Psoas muscle (tissue), 8 donors: ENCODE measurements around the gene PTPRQ. TPM values are rescaled to one million over a fixed set of nuclear protein-coding genes. Genes with fewer than 3 reads are reported as not detected.

Source experiments
- ATAC-seq, 4 donors: fragments of 200-7000 bp; cut with Tn5 transposase; one replicate each; pipeline ENCODE4 v1.9.1; 2020; ENCODE audit warnings: moderate library complexity in 3 of 4, mild to moderate bottlenecking in 2 of 4
- DNase-seq, 2 donors: peaks; one replicate each; pipeline ENCODE4 v3.0.0-alpha.2; 2020
- H3K27ac ChIP-seq: fragments of 200-600 bp; one replicate; pipeline ENCODE4 v1.8.0; 2022
- H3K27me3 ChIP-seq, 3 donors: fragments of 200-600 bp in 1 of 3; one replicate each; pipeline versions ENCODE4 v1.6.1 to v1.8.0; 2013 to 2022; ENCODE audit warnings: low read length in 2 of 3, mild to moderate bottlenecking in 2 of 3, moderate library complexity in 1 of 3; ENCODE audit not compliant: insufficient read depth in 3 of 3
- H3K36me3 ChIP-seq, 2 donors: fragments of 200-600 bp in 1 of 2; one replicate each; pipeline versions ENCODE4 v1.6.1 to v1.8.0; 2013 to 2022; ENCODE audit warnings: low read depth in 1 of 2, mild to moderate bottlenecking in 1 of 2, moderate library complexity in 1 of 2; ENCODE audit not compliant: insufficient read depth in 1 of 2
- H3K4me1 ChIP-seq: fragments of 200-600 bp; one replicate; pipeline ENCODE4 v1.8.0; 2022
- H3K4me3 ChIP-seq: fragments of 200-600 bp; one replicate; pipeline ENCODE4 v1.8.0; 2022; ENCODE audit warnings: mild to moderate bottlenecking
- H3K9me3 ChIP-seq: fragments of 200-600 bp; one replicate; pipeline ENCODE4 v1.8.0; 2022
- CTCF ChIP-seq: fragments of 200-600 bp; IDR thresholded peaks from one replicate; pipeline ENCODE4 v1.8.0; 2022; ENCODE audit warnings: antibody characterized with exemption
- WGBS, 3 donors: extraction: QIAGEN DNeasy Blood & Tissue Kit; methylation state at CpG; one replicate each; pipeline versions ENCODE4 v1.1.6 to v1.1.7; 2013; 5-methylcytosine and 5-hydroxymethylcytosine counted together
- intact Hi-C, 2 donors: fragments of 100-400 bp; cut with DNase I; formaldehyde crosslinking; loops; one replicate each; pipeline versions ENCODE4 v1.11.0 to v1.14.2; 2022
- polyA plus RNA-seq, 3 donors: library from polyadenylated mRNA; stranded (reverse); fragments of 200-250 nt; gene quantifications; one replicate each; pipeline ENCODE4 v1.2.3, GENCODE V29; 2013
- total RNA-seq, 4 donors: library from RNA; stranded (reverse); fragmentation: NEBNext Ultra II Directional in 2 of 4; extraction: Animal tissue kit (Norgen Biotek cat#: 25700) in 2 of 4; gene quantifications; one replicate each; pipeline versions ENCODE4 v1.2.1 to v1.2.4, GENCODE V29; 2021 to 2023
- donor health status: healthy with polysubstance abuse.
- donor health status: DM: no; HTN: no; CAD: no; lungs with moderate emphysema.
- donor health status: Bipolar disorder and iron deficiency.
- donor health status: healthy.
- donor health status: DM: yes; HTN: yes; CAD: no.
- donor health status: DM: no; HTN: no; CAD: no.
- donor health status: DM: no; HTN: no; CAD: no.
- donor health status: DM: yes; HTN: yes; CAD: no.

Gene PTPRQ
- total and polyA plus RNA-seq, 7 donors = 0.04 to 1.8 (median 0.91) TPM

- Histone ChIP-seq H3K27me3 (no peaks in the 10 kb centered on the region), H3K4me3 (no peak overlapping the region), H3K27ac (no peak overlapping the region), H3K9me3 (no peaks in the 10 kb centered on the region), H3K4me1 (peaks cover 14% of the 10 kb centered on the region), H3K36me3 (no peaks in the 10 kb centered on the region)
- no peak for DNase-seq
- no peak for TF ChIP-seq CTCF
- intact Hi-C loops = loop anchor here in 1 of 2 donors (10.0 kb wide), 1 partner anchor 705 kb away; no protein-coding TSS in a partner anchor
- ATAC-seq = peak in 2 of 4 donors; percentile 35 to 56
Measured at GRCh38 chr12:80419644-80420043, 24.4 kb upstream of the PTPRQ start.

- H3K4me1 ChIP-seq = peaks cover 14% of the 10 kb centered on the region
- H3K27ac ChIP-seq = no peak overlapping the region
- no peaks in the 10 kb centered on the region for H3K36me3 ChIP-seq
- no peaks in the 10 kb centered on the region for H3K27me3 ChIP-seq
- intact Hi-C loops = no loop called here
- H3K9me3 ChIP-seq = no peaks in the 10 kb centered on the region
- ATAC-seq (no peak), DNase-seq (no peak)
- no peak overlapping the region for H3K4me3 ChIP-seq
- no peak for TF ChIP-seq CTCF
Measured at GRCh38 chr12:80420075-80420474, 24.0 kb upstream of the PTPRQ start.

- H3K27ac ChIP-seq = no peak overlapping the region
- H3K4me1 ChIP-seq = peaks cover 14% of the 10 kb centered on the region
- no peaks in the 10 kb centered on the region for H3K27me3 ChIP-seq
- intact Hi-C loops = no loop called here
- no peak overlapping the region for H3K4me3 ChIP-seq
- no peaks in the 10 kb centered on the region for H3K36me3 ChIP-seq
- 13 to 43% (median 35%) methylated on average over 2 of the region's 2 CpGs for WGBS, 3 donors
- TF ChIP-seq CTCF = no peak
- DNase-seq = no peak
- H3K9me3 ChIP-seq = no peaks in the 10 kb centered on the region
- no peak for ATAC-seq
Measured at GRCh38 chr12:80422550-80422949, 21.5 kb upstream of the PTPRQ start.

- Histone ChIP-seq H3K9me3 (no peaks in the 10 kb centered on the region), H3K4me3 (no peak overlapping the region), H3K36me3 (no peaks in the 10 kb centered on the region), H3K27ac (no peak overlapping the region), H3K4me1 (no peaks in the 10 kb centered on the region), H3K27me3 (no peaks in the 10 kb centered on the region)
- TF ChIP-seq CTCF = no peak
- no peak for ATAC-seq
- WGBS, 3 donors = 61 to 81% (median 71%) methylated on average over 2 of the region's 2 CpGs
- no peak for DNase-seq
- intact Hi-C loops = loop anchor here in 1 of 2 donors (10.0 kb wide), 1 partner anchor 73 kb away; no protein-coding TSS in a partner anchor
Measured at GRCh38 chr12:80432061-80432460, 12.0 kb upstream of the PTPRQ start.

- TF ChIP-seq CTCF = no peak
- Histone ChIP-seq H3K4me1 (no peaks in the 10 kb centered on the region), H3K4me3 (no peak overlapping the region), H3K27ac (no peak overlapping the region), H3K27me3 (no peaks in the 10 kb centered on the region), H3K36me3 (no peaks in the 10 kb centered on the region), H3K9me3 (no peaks in the 10 kb centered on the region)
- intact Hi-C loops = no loop called here
- DNase-seq (no peak), ATAC-seq (no peak)
Measured at GRCh38 chr12:80441921-80442320, 2.1 kb upstream of the PTPRQ start.
